ENCODE results near the gene DDX31. TPM values are rescaled to one million over a fixed set of nuclear protein-coding genes. Genes with fewer than 3 reads are reported as not detected.

Gene DDX31
- total and polyA plus RNA-seq, 7 donors, result 5.5 to 12.4 (median 8.6) TPM

- H3K9me3 ChIP-seq, result no peaks in the 10 kb centered on the region
- peak overlapping the region; percentile 25 for H3K4me3 ChIP-seq
- 2% methylated on average over 25 to 27 of the region's 27 CpGs for WGBS, 3 donors
- peaks cover 0 to 51% (median 9%) of the 10 kb centered on the region in 3 donors for H3K27me3 ChIP-seq (ENCODE audit: insufficient read depth in 3 of 3, low read length in 2 of 3)
- TF ChIP-seq CTCF (IDR thresholded peaks at IDR 0.05), result peak; percentile 7
- ATAC-seq, result no peak
- H3K27ac ChIP-seq, result no peak overlapping the region
- H3K36me3 ChIP-seq (ENCODE audit: insufficient read depth in 1 of 2, low read depth in 1 of 2), result no peaks in the 10 kb centered on the region
- peak in 1 of 2 donors; percentile 51 for DNase-seq
- no peaks in the 10 kb centered on the region for H3K4me1 ChIP-seq
- intact Hi-C loops (cut with DNase I), result no loop called here
Observed at GRCh38 chr9:132546148-132547051, 123.4 kb downstream of the DDX31 start.

- intact Hi-C loops (cut with DNase I), result no loop called here
- H3K9me3 ChIP-seq, result no peaks in the 10 kb centered on the region
- no peaks in the 10 kb centered on the region for H3K36me3 ChIP-seq (ENCODE audit: insufficient read depth in 1 of 2, low read depth in 1 of 2)
- DNase-seq (peak in 1 of 2 donors; percentile 7), ATAC-seq (no peak)
- H3K4me1 ChIP-seq, result no peaks in the 10 kb centered on the region
- TF ChIP-seq CTCF (IDR thresholded peaks at IDR 0.05), result no peak
- H3K27me3 ChIP-seq (ENCODE audit: insufficient read depth in 3 of 3, low read length in 2 of 3), result peaks cover 0 to 43% (median 9%) of the 10 kb centered on the region in 3 donors
- WGBS, 3 donors, result 79 to 81% (median 80%) methylated on average over 9 of the region's 9 CpGs
- no peak overlapping the region for H3K27ac ChIP-seq
- no peak overlapping the region for H3K4me3 ChIP-seq
Observed at GRCh38 chr9:132545578-132545977, 124.2 kb downstream of the DDX31 start.

GRCh38 chr9:132543960-132544359 lies 125.8 kb downstream of the DDX31 start:
- Histone ChIP-seq H3K27me3 (ENCODE audit: insufficient read depth in 3 of 3, low read length in 2 of 3) (peaks cover 0 to 40% (median 9%) of the 10 kb centered on the region in 3 donors), H3K4me1 (no peaks in the 10 kb centered on the region), H3K36me3 (ENCODE audit: insufficient read depth in 1 of 2, low read depth in 1 of 2) (no peaks in the 10 kb centered on the region), H3K27ac (no peak overlapping the region), H3K4me3 (no peak overlapping the region), H3K9me3 (no peaks in the 10 kb centered on the region)
- intact Hi-C loops (cut with DNase I), result no loop called here
- ATAC-seq (no peak), DNase-seq (no peak)
- 46 to 50% (median 49%) methylated on average over 21 of the region's 21 CpGs for WGBS, 3 donors
- TF ChIP-seq CTCF (IDR thresholded peaks at IDR 0.05), result no peak

DNA sequence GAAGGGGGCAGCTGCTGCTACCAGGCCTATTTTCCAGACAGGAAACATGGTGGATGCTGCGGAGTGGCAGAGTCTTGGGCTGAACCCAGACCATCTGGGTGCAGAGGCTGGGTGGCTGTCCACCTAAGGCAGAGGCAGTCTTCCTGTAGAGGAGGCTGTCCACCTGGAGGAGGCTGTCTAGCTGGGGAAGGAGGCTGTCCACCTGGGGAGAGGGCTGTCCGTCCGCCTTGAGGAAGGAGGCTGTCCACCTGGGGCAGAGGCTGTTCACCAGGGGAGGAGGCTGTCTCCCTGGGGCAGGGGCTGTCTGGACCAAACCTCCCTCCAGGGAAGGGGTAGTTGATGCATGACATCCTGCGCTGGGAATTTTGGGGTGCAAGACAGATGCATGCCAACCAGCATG lies 126.5 kb downstream of the DDX31 start:
- no peak for TF ChIP-seq CTCF (IDR thresholded peaks at IDR 0.05)
- Histone ChIP-seq H3K27ac (no peak overlapping the region), H3K4me1 (no peaks in the 10 kb centered on the region), H3K9me3 (no peaks in the 10 kb centered on the region), H3K27me3 (ENCODE audit: insufficient read depth in 3 of 3, low read length in 2 of 3) (peaks cover 0 to 40% (median 9%) of the 10 kb centered on the region in 3 donors), H3K4me3 (no peak overlapping the region), H3K36me3 (ENCODE audit: insufficient read depth in 1 of 2, low read depth in 1 of 2) (no peaks in the 10 kb centered on the region)
- intact Hi-C loops (cut with DNase I), result no loop called here
- DNase-seq, result no peak
- WGBS, 3 donors, result 89 to 95% (median 95%) methylated on average over 4 of the region's 4 CpGs
- ATAC-seq, result no peak

Other genes with a start within 250 kb of the DDX31 start
- gene BARHL1, start 87.4 kb downstream of the DDX31 start, total RNA-seq, result not detected
- not detected for gene BARHL1, start 87.4 kb downstream of the DDX31 start, polyA plus RNA-seq
- gene GTF3C4, start 481 bp upstream of the DDX31 start, total RNA-seq, result 10 to 100 TPM in 2 of 4 donors, 1 to 10 TPM in 2; 8.3 to 12.2 (median 10.6) TPM
- gene GTF3C4, start 481 bp upstream of the DDX31 start, polyA plus RNA-seq, result 10 to 100 TPM in 1 of 3 donors, 1 to 10 TPM in 2; 3.8 to 12.8 (median 4.3) TPM
- not detected for gene AK8, start 208.3 kb upstream of the DDX31 start, total RNA-seq
- under 1 TPM in 1 of 3 donors, not detected in 2; 0.10 TPM for gene AK8, start 208.3 kb upstream of the DDX31 start, polyA plus RNA-seq
- gene SPACA9, start 208.9 kb upstream of the DDX31 start, total RNA-seq, result 1 to 10 TPM; 1.1 to 3.6 (median 1.5) TPM
- gene SPACA9, start 208.9 kb upstream of the DDX31 start, polyA plus RNA-seq, result under 1 TPM; 0.64 to 0.91 (median 0.76) TPM